ENCODE measurements around the gene RB1. TPM values are rescaled to one million over a fixed set of nuclear protein-coding genes. Genes with fewer than 3 reads are reported as not detected.
A peak's percentile ranks its signal among the peaks of the same experiment; 100 is the strongest.

Gene RB1
- total RNA-seq, 4 donors from 2014 or later, result 28.4 to 33.2 (median 29.9) TPM

- TF ChIP-seq POLR2A (IDR thresholded peaks at IDR 0.05; ENCODE audit: low read depth) (no peak), POLR2AphosphoS5 (IDR thresholded peaks at IDR 0.05) (no peak), EP300 (IDR thresholded peaks at IDR 0.05) (no peak), CTCF (IDR thresholded peaks at IDR 0.05) (no peak)
- DNase-seq (ENCODE audit: extremely low spot score), result no peak
- WGBS, result 93% methylated on average over 3 of the region's 3 CpGs
- Histone ChIP-seq H3K36me3 (no peaks in the 10 kb centered on the region), H3K4me1 (peaks cover 4 to 24% (median 17%) of the 10 kb centered on the region in 4 donors), H3K9me3 (no peaks in the 10 kb centered on the region), H3K27me3 (no peaks in the 10 kb centered on the region), H3K4me3 (no peak overlapping the region), H3K27ac (replicated peaks in 1 of 4) (no peak overlapping the region)
- intact Hi-C loops (cut with DNase I), result no loop called here
Measured at GRCh38 chr13:48528720-48529119, 225.2 kb downstream of the RB1 start.

DNA sequence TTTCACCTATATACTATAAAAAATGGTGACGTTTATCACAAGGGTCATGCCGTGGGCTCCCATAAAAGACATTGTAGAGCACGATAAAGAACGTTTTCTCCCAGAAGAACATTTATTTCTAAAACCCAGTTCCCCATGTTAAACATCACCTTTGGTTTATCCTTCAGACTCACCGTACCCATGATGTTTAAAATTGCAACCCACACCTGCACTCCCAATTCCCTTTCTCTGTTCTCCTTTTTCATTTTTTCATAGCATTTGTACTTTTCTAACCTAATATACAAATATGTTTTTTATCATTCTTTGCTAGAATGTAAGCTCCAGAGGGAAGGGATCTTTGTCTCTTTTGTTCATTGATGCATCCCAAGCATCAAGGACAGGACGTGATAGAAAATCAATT, 227.3 kb downstream of the RB1 start:
- TF ChIP-seq CTCF (IDR thresholded peaks at IDR 0.05) (no peak), EP300 (IDR thresholded peaks at IDR 0.05) (no peak), POLR2A (IDR thresholded peaks at IDR 0.05; ENCODE audit: low read depth) (no peak), POLR2AphosphoS5 (IDR thresholded peaks at IDR 0.05) (no peak)
- no peak for DNase-seq (ENCODE audit: extremely low spot score)
- intact Hi-C loops (cut with DNase I), result loop anchor here (2.0 kb wide), 1 partner anchor 36 kb away; no protein-coding TSS in a partner anchor

More for the DNA sequence above, 227.3 kb downstream of the RB1 start:
- H3K27ac ChIP-seq (replicated peaks in 1 of 4), result peak overlapping the region in 1 of 4 donors; percentile 98
- H3K4me3 ChIP-seq, result no peak overlapping the region
- no peaks in the 10 kb centered on the region for H3K27me3 ChIP-seq
- H3K4me1 ChIP-seq, result peaks cover 4 to 26% (median 19%) of the 10 kb centered on the region in 4 donors
- 92% methylated on average over 6 of the region's 6 CpGs for WGBS
- no peaks in the 10 kb centered on the region for H3K9me3 ChIP-seq
- no peaks in the 10 kb centered on the region for H3K36me3 ChIP-seq

Small RNA genes lying within 50 kb of the gene (small RNA-seq; reads per million reads assigned to genes)
- gene RF00017, result 0 reads per million in 3 donors

Other genes starting within 250 kb of the RB1 start
- 10 to 100 TPM; 32.0 to 42.1 (median 37.1) TPM for gene MED4, start 208.6 kb upstream of the RB1 start, total RNA-seq
- 100 to 1,000 TPM; 299 to 343 (median 303) TPM for gene ITM2B, start 70.5 kb upstream of the RB1 start, total RNA-seq
- 10 to 100 TPM in 1 of 4 donors, 1 to 10 TPM in 3; 7.8 to 14.2 (median 8.8) TPM for gene LPAR6, start 109.4 kb downstream of the RB1 start, total RNA-seq
- 10 to 100 TPM; 10.1 to 14.5 (median 11.0) TPM for gene RCBTB2, start 229.3 kb downstream of the RB1 start, total RNA-seq